HG03135 (cell line): ENCODE data around the gene TMEM200B.
"Not testable (repeated sequence)": the region's sequence is repeated elsewhere in the genome, so short reads cannot be mapped to it uniquely, and the experiment has no call there.

Experiments
- ATAC-seq: cut with Tn5 transposase; IDR thresholded peaks from one replicate; pipeline ENCODE4 v1.9.1; 2021; ENCODE audit warnings: mild to moderate bottlenecking, moderate library complexity; ENCODE audit not compliant: unreplicated experiment

TMEM200B gene

DNA sequence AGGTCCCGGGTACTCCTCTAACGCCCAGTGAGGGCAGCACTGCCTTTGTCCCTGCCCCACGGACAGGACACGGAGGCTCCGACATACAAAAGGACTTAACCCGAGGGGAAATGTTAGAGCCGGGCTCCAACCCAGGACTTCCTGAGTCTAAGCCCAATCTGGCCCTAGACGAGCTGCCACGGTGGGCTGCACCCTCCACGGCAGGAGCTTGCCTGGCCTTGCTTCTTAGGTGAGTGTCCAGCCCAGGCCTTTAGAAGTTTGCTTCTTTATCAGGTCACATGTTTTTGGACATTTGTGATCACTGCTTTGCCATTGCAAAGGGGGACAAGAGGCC lies 11.0 kb upstream of the TMEM200B start:
- no peak for ATAC-seq

DNA sequence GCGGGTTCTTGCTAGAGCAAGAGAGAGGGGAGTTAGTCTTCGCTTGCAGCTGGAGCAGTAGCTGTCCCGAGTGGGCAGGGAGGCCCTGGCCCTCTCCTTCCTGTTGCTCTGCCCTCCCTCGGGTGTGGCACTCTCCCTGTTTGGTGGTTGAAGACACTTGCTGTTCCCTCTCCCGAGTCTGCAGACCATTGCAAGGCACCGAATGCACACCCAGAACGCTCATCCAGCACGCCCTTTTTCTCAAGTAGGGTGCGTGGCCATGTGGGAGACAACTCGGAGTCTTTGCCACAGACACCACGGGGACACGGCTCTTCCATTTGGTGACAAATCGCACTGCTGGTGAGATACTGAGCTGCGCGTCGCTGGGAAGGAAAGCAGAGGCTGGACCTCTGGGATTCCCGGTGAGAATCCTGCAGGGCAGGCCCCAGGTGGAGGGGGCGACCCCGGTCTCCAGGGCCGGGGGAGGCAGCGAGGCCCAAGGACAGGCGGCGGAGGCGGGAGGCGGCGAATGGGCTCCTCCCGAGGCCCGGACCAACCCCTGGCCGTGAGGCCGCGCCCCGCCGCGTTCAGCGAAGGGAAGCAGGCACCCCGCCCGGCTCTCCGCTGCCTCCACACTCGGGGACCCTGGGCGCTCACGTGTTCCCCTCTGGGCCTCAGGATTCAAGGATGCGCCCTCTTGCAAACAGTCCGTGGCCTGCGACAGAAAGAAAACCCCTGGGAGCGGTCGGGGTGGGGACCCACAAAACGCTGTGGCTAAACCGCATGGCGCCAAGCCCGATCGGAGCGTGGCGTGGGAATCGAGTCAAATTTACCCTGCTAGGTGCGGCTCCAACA lies 10.4 kb upstream of the TMEM200B start:
- no peak for ATAC-seq

DNA sequence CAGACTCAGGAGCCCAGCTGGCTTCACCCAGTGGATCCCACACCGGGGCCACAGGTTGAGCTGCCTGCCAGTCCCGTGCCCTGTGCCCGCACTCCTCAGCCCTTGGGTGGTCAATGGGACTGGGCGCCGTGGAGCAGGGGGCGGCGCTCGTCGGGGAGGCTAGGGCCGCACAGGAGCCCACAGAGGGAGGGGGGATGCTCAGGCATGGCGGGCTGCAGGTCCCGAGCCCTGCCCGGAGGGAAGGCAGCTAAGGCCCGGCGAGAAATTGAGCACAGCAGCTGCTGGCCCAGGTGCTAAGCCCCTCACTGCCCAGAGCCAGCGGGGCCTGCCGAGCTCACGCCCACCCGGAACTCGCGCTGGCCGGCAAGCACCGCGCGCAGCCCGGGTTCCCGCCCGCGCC lies 7.4 kb upstream of the TMEM200B start:
- not testable (repeated sequence) for ATAC-seq

DNA sequence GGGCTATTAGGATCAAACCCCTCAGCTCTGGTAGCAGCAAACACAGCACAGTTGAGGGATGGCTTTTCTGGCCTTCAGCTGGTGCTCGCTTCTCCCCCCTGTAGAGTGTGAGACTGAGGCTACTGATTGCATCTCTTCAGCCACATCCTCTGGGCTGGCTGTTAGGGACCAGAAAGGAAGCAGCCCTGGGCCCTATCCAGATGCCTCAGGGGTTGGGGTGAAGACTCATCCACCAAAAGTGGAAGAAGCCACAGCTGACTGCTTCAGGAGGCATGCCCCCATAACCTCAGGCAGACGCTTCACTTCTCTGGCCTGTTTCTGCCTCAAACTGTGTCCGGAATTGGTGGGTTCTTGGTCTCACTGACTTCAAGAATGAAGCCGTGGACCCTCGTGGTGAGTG lies 6.2 kb upstream of the TMEM200B start:
- no peak for ATAC-seq

DNA sequence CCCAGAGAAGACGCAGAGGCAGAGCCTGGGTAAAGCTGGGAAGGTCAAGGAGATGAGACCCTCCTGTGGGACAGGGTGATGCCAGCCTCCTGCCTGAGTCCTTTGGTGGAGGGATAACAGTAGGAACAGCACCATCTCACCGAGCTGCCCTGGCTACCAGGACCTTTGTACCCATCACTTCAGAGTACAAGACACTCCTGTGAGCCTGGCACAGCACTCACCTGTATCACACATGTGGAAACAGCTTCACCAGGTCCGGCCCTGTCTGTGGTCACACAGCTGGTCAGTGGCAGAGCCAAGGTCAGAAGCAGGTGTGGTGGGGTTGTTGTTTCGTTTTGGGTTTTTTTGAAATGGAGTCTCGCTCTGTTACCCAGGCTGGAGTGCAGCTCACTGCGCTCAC lies 5.0 kb upstream of the TMEM200B start:
- no peak for ATAC-seq

DNA sequence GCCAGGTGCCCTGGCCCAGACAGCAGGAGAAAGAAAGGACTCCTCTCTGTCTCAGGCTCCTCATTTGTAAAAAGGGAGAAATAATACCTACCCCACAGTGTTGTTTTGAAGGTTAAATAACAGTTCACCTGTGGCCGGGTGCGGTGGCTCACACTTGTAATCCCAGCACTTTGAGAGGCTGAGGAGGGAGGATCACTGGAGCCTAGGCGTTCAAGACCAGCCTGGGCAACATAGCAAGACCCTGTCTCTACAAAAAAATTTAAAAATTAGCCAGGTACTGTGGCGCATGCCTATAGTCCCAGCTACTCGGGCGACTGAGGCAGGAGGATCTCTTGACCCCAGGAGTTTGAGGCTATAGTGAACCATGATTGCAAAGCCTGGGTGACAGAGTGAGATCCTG lies 2.5 kb upstream of the TMEM200B start:
- no peak for ATAC-seq

DNA sequence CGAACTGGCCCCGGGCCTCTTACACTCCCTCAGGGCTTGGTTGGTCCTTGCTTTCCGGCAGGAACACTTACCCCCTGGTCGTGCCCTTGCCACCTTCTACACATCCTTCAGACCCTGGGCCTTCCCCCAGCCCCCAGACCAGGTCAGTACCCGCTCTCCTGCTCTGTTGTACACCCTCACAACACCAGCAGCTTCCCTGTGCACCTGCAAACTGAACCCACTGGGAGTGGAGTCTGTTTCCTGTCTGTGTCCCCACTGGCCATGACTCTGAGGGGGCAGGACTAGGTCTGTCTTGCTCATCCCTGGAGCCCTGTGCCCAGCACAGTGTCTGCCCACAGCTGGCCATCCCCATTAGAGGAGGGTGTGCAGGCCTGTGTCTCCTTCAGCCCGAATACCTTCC lies 2.1 kb upstream of the TMEM200B start:
- ATAC-seq, result no peak

DNA sequence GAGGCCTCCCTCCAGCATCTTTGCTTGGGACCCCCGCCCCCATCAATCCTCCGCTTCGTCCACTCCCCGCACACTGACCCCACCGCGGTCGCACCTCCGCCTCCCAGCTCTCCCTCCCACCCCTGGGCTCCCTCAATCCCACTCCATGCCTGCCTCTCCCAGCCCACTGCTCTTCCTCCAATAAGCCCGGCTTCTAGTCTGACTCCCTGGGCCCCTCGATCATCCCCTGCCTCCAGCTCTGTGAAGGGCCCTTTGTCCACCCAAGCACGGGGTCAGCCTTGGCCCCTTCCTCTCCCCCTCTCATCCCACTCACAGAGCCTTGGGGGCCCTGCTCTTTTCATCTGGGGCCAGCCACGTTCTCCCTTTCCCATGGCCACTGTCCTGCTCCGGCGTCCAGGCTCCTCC lies 1.5 kb upstream of the TMEM200B start:
- ATAC-seq, result no peak

DNA sequence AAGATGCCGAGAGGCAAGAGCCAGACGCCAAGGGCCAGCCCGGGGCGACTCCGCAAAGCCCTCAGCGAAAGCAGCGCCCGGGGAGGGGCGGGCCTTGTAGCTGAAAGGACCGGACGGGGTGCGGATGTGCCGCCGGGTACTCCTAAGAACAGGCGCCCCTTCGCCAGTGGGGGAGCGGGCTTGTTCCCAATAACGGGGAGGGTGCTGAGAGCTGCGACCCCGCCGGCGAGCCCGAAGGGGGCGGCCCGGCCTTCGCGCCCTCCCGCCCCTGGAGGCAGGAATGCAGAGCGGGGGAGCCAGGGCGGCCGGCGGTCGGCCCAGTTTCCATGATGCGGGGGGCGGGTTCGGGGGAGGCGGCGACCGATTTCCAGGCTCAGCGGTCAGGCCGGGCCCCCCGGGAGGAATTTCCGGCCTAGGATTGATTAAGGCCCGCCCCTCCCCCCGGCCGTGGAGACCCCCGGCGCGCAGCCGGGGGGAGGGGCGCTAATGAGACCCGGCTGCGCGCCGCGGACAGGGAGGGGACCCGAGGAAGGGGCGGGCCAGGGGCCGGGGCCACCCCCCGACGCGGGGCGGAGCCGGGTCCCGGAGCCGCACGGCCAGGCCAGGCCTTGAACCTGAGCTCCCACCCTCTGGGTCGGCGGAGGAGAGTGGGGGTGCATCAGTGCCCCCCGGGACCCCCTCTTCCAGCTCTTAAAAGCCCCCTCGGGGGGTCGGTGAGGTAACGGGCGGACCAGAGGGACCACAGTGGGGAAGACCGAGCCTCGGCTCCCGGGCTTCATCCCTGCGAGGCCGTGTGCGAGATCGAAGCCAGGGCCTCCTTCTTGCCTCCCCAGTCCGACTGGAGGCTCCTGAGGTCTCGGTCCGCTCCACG lies 898 bp upstream of the TMEM200B start:
- ATAC-seq, result no peak

DNA sequence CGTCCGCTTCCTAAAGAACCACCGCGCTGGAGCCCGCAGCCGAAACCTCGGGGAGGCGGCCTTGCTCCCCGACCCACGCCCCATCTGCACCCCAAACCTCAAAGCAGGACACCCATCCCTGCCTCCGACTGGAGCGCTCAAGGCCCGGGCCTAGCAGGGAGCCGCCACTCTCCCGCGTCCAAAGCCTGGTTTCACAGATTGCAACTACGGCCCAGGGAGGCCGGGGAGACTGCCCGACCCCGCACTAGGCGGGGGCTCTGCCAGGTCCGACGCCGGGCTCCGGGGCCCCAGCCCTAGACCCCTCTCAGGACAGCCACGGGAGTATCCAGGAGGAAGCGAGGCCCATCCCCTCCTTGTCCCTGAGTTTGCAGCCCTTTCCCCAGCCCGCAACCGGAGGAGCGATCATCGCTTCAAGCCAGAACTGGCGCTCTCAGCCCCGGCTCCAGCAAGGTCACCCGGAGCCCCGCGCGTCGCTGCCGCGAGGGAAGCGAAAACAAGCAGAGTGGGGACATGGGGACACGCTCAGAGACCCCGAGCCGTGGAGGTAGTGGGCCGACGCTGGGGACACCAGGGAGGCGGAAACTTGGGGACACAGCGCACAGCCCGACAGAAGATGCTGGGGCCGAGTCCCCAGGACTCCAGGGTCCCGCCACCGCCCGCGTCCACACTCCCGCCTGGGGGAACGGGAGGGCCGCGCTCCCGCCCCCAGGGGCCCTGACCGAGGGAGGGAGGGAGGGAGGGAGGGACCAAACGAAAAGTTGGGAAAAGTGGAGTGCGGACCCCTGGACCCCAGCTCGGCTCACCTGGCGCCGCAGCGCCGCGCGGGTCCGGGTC lies 433 bp downstream of the TMEM200B start:
- ATAC-seq, result no peak

DNA sequence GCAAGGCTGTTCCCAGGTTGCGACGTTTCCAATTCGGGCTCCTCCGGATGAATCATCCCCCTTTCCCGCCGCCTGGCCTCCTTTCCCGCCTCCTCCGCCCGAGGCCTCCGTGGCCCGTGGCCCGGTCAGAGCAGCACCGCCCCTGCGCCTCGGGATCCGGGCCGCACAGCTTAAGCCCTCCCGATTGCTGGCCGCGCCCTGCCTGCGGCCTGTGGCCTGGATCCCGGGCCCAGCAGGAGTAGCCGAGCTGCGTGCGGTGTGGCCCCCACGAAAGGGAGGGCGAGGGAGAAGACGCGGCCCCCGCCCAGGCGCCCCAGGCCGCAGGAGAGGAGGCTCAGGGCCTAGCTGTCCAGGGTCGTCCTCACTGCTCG lies 1.0 kb downstream of the TMEM200B start:
- no peak for ATAC-seq

DNA sequence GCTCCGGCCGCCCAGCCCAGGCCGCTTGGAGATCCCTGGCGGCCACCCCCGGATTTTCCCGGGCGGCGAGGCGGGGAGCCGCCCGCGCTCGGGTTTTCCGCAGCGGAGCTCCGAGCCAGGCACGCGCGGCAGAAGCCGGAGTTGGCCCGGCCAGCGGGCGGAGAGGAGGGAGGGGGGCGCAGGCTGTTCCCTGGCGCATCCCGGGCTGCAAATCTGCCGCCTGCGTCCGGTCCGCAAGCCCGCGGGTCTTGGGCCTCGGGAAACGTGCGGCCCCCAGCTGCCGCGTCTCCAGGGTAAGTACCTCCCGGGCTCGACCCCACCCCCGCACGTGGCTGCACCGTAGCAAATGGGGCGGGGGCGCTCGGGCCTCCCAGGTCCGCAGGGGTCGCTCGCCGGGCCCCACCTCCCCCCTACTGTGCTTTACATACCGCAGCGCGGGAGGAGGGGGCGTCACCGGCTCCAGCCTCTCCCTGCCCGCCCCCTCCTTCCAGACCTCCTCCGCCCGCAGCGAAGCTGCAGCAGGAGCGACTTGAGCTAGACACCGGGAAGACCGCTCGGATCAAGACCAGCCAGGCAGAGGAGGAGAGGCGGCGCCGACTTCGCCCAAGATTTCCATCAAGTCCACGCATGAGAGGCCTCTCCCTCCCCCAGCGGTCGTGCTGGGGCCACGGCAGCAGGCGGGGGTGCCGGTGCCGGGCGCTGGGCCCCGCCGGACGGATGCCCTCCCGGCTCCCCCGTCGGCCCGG lies 1.6 kb downstream of the TMEM200B start:
- ATAC-seq, result no peak

DNA sequence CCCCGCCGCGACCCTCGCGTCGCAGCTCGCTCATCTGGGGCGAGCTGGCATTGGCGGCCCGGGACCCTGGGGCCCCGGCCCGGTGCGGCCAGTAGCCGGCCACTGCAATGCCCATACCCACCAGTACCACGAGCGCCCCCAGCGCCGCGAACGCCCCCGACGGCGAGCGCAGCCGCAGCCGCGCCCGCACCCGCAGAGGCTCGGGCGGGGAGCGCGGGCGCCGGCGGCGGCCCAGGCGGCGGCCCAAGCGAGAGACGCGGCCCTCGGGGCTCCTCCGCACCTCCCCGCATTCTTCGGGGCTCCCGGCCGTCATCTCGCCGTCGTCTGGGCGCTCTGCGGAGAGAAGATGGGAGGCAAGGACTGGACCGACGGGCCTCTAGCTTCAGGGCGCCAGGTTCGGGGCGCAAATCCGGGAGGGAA lies 2.2 kb downstream of the TMEM200B start:
- no peak for ATAC-seq

DNA sequence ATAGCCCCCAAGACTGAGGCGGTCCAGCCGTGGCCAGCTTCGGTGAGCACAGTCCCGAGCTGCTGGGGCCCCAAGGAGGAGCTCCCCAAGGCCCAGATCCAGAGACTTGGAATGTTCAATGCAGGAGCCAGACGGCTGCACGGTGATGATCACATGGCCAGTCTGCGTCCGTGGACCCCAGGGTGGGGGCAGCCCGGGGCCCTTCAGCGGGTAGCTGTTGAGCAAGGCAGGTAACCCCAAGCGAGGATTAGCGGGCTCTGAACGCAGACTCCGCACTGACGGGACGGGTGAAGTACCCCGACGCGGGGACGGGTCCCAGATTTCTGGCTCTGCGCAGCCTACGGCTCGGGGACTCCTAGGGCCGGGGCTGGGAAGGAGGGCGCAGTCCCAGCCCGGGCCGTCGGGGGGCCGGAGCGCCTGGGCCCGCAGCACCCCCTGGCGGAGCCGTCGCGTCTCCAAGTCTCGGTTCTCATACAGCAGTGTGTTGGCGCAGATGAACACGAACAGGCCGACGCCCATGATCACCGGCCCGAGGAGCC lies 2.7 kb downstream of the TMEM200B start:
- ATAC-seq, result no peak

DNA sequence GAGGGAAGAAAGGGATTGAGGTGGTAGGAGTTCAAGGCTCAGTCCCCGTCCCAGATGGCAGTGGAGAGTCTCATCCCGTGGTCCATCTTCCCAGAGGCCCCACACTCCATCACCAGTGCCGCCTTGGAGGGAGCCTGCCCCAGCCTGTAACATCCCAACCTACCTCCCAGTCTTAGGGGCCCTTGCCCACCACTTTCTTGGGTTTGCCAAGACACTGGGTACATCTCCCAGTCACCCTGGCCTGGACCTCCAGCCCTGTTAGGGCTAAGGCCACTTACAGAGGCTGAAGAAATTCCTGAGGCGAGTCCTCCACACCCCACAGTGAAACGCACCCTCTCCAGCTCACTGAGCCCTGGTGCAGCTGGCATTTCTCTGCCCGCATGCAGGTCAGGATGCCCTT lies 3.3 kb downstream of the TMEM200B start:
- no peak for ATAC-seq

DNA sequence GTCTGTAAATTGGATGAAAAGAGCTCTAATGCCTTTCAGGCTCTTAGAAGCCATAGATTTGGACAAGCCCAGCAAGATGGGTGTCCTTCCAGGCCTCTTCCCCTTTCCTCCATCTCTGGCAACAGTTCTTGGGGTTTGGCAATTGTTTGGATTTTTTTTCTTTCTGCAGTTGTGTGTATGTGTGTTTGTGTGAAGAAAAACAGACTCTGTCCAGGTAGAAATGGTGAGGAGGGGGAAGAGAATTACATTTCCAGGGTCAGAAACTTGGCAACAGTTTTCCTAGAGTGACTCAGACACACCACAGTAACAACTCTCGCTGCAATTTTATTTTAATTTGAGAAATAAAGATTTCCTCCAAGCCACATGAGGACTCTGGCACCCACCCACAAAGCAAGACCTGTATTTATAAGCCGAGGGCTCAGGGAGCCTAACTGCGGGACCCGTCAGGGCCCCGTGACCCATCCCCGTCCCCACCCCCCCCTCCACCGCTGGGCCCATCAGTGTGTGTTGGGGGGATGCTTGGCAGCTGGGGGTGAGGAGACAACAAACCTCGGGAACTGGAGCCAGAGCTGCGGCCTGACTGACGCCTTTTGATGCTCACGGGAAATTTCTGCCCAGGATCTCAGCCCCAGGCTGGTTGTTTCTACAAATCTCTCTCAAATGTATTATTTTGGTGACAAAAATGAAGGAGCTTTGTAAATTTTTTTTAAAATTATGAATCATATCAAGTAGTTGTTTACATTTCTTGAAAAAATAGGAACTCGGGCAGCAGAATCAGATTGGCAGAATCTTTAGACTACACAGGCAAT lies 4.4 kb downstream of the TMEM200B start:
- no peak for ATAC-seq

DNA sequence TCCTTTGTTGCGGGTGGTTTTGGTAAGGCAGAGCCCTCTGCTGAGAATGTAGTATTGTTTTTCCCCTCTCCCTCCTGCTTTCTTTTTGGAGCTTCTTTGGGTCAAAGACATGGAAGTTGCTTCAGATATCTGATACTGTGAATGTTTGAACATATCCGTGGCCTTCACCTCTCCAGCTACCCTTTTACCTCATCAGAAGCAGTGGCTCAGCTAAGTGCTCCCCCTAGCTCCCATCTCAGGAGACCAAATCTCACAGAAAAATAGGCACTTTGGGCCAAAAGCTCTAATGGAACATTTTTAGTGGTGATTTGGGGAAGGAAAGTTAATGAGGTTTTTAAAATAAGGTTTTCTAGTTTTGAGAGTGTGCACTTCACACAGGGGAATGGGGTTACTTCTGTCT lies 6.3 kb downstream of the TMEM200B start:
- ATAC-seq, result no peak

DNA sequence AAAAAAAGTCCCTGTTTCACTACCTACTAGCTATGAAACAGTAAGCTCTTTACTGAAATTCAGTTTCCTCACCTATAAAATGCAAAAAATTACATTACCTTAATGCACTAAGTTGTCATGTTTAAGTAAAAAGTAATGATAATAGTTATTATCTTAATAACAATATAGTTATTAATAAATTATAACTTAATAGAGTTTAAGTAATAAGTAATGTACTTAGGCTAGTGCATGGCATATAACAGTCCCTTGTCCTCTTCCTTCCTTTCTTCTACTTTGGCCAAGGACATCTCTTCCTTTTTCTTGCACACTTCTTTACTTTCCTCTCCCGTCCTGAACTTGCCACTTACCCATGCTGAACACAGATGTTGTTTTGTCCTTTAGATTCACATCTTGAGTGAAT lies 9.0 kb downstream of the TMEM200B start:
- ATAC-seq, result no peak

DNA sequence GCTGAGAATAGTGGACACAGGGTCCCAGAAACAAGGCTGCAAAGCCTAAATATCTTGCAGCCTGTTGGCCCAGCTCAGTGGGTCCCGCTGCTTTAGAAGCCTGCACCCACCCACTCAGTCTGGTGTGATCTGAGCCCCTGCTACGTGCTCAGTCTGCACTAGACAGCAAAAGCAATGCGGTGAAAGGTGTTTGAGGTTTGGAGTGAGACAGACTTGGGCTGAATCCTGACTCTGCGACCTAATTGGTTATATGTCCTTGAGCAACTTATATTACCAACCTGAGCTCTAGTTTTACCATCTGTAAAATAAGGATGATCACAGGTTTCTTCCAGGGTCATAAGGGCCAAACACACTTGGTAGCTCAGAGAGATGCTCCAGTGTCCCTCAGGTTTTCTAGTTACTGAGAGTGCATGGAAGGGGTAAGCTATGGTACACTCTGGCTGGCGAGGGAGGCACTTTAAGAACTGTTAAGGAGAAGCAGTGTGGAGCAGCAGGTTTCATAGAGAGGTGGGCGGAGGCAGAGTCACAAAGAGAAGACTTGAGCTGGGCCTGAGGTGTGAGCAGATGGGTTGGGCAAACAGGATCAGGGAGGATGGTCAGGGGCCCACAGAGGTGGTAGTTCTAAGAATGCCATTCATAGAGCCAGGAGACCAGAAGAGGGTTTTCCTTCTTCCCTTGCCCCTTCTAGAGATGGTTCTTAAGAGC lies 10.1 kb downstream of the TMEM200B start:
- no peak for ATAC-seq
